Ovary (tissue), 9 donors: ENCODE measurements around the gene ERP27. TPM values are rescaled to one million over a fixed set of nuclear protein-coding genes. Genes with fewer than 3 reads are reported as not detected.

Experiments used
- DNase-seq, 5 donors: peaks; one replicate each; pipeline ENCODE4 v3.0.0-alpha.2; 2019 to 2020
- H3K27ac ChIP-seq, 2 donors: fragments of 200-600 bp; one replicate each; pipeline versions ENCODE4 v1.5.1 to v1.8.0; 2019 to 2022
- H3K27me3 ChIP-seq: fragments of 200-600 bp; one replicate; pipeline ENCODE4 v1.8.0; 2022
- H3K36me3 ChIP-seq: fragments of 200-600 bp; sonication (generic); one replicate; pipeline ENCODE4 v1.5.1; 2019
- H3K4me1 ChIP-seq: one replicate; pipeline ENCODE4 v1.8.1; 2013; ENCODE audit warnings: mild to moderate bottlenecking, moderate library complexity; ENCODE audit not compliant: insufficient read depth
- H3K4me3 ChIP-seq: fragments of 200-600 bp; sonication (generic); one replicate; pipeline ENCODE4 v1.5.1; 2017
- H3K9me3 ChIP-seq, 2 donors: fragments of 200-600 bp in 1 of 2; sonication (generic) in 1 of 2; one replicate each; pipeline versions ENCODE4 v1.5.1 to v1.8.1; 2013 to 2019; ENCODE audit warnings: mild to moderate bottlenecking in 1 of 2, moderate library complexity in 1 of 2
- POLR2A ChIP-seq: fragments of 450-650 bp; IDR thresholded peaks from one replicate; pipeline ENCODE4 v1.6.1; 2017; ENCODE audit warnings: antibody characterized with exemption, mild to moderate bottlenecking, moderate library complexity
- WGBS, 3 donors: extraction: QIAGEN DNeasy Blood & Tissue Kit in 1 of 3; methylation state at CpG; one replicate each; pipeline versions ENCODE4 v1.1.5 to v1.1.7; 2013 to 2017; 5-methylcytosine and 5-hydroxymethylcytosine counted together
- intact Hi-C, 4 donors: fragments of 100-400 bp; cut with DNase I; formaldehyde crosslinking; loops; one replicate each; pipeline versions ENCODE4 v1.11.0 to v1.15.1; 2022 to 2023
- polyA plus RNA-seq, 2 donors: library from polyadenylated mRNA; stranded (reverse); fragments of 200-250 nt in 1 of 2; fragments of 350-450 nt in 1 of 2; fragmentation: Illumina TruSeq in 1 of 2; extraction: RNeasy Lipid Tissue Mini Kit (QIAGEN cat#74804) in 1 of 2; gene quantifications; one replicate each; pipeline ENCODE4 v1.2.3, GENCODE V29; 2013 to 2014
- total RNA-seq, 7 donors: library from RNA; depleted of rRNA in 2 of 7; stranded (reverse); fragments of >200 nt in 2 of 7; fragmentation: NEBNext Ultra II Directional in 3 of 7; extraction: Animal tissue kit (Norgen Biotek cat#: 25700) in 3 of 7; gene quantifications; one replicate each; pipeline versions ENCODE4 v1.1.0 to v1.2.4, GENCODE V29; 2016 to 2023
- donor health status: DM: no; HTN: no; CAD: no; lungs with moderate emphysema.
- donor health status: DM: no; HTN: no; CAD: no.
- donor health status: Bipolar disorder and iron deficiency.
- donor health status: DM: yes; HTN: yes; CAD: no.
- donor health status: DM: no; HTN: no; CAD: no.
- donor health status: DM: yes; HTN: yes; CAD: no.

ERP27 gene
- total and polyA plus RNA-seq, 9 donors, result 0.35 to 83.8 (median 1.9) TPM; not detected in 1

GRCh38 chr12:14868916-14869506 is 69.3 kb downstream of the ERP27 start:
- intact Hi-C loops, result no loop called here
- Histone ChIP-seq H3K27ac (no peak overlapping the region), H3K27me3 (no peaks in the 10 kb centered on the region), H3K9me3 (no peaks in the 10 kb centered on the region), H3K36me3 (no peaks in the 10 kb centered on the region), H3K4me3 (no peak overlapping the region), H3K4me1 (no peaks in the 10 kb centered on the region)
- no peak for TF ChIP-seq POLR2A
- WGBS, 3 donors, result 91 to 94% (median 91%) methylated on average over 3 of the region's 3 CpGs
- no peak for DNase-seq

Other genes with a start within 250 kb of the ERP27 start
- gene GUCY2C, start 241.9 kb downstream of the ERP27 start, total RNA-seq, result under 1 TPM in 1 of 7 donors, not detected in 6; 0.36 TPM
- gene GUCY2C, start 241.9 kb downstream of the ERP27 start, polyA plus RNA-seq, result not detected
- gene WBP11, start 135.1 kb downstream of the ERP27 start, total RNA-seq, result 10 to 100 TPM; 12.9 to 68.2 (median 50.5) TPM
- gene WBP11, start 135.1 kb downstream of the ERP27 start, polyA plus RNA-seq, result 10 to 100 TPM; 21.1 to 84.1 TPM
- gene C12orf60, start 134.9 kb downstream of the ERP27 start, total RNA-seq, result 1 to 10 TPM in 3 of 7 donors, under 1 TPM in 4; 0.60 to 1.2 (median 0.82) TPM
- gene C12orf60, start 134.9 kb downstream of the ERP27 start, polyA plus RNA-seq, result 1 to 10 TPM in 1 of 2 donors, under 1 TPM in 1; 0.50 to 1.9 TPM
- gene SMCO3, start 124.4 kb downstream of the ERP27 start, total RNA-seq, result under 1 TPM in 1 of 7 donors, not detected in 6; 0.15 TPM
- gene SMCO3, start 124.4 kb downstream of the ERP27 start, polyA plus RNA-seq, result under 1 TPM; 0.04 to 0.30 TPM
- 1 to 10 TPM in 2 of 7 donors, under 1 TPM in 5; 0.05 to 3.3 (median 0.41) TPM for gene ART4, start 95.0 kb downstream of the ERP27 start, total RNA-seq
- gene ART4, start 95.0 kb downstream of the ERP27 start, polyA plus RNA-seq, result 1 to 10 TPM in 1 of 2 donors, under 1 TPM in 1; 0.69 to 5.6 TPM
- gene MGP, start 52.7 kb downstream of the ERP27 start, total RNA-seq, result 1,000 to 10,000 TPM in 1 of 7 donors, 100 to 1,000 TPM in 6; 109 to 1,029 (median 431) TPM
- 1,000 to 10,000 TPM in 1 of 2 donors, 100 to 1,000 TPM in 1; 259 to 2,243 TPM for gene MGP, start 52.7 kb downstream of the ERP27 start, polyA plus RNA-seq
- gene ARHGDIB, start 23.1 kb upstream of the ERP27 start, total RNA-seq, result 10 to 100 TPM; 16.0 to 77.7 (median 32.4) TPM
- gene ARHGDIB, start 23.1 kb upstream of the ERP27 start, polyA plus RNA-seq, result 100 to 1,000 TPM in 1 of 2 donors, 10 to 100 TPM in 1; 36.6 to 212 TPM
- not detected for gene PDE6H, start 34.5 kb upstream of the ERP27 start, total RNA-seq
- not detected for gene PDE6H, start 34.5 kb upstream of the ERP27 start, polyA plus RNA-seq